Measurements from ENCODE around the gene GPR37. TPM values are rescaled to one million over a fixed set of nuclear protein-coding genes. Genes with fewer than 3 reads are reported as not detected.

GPR37 gene
- total RNA-seq, 1 donor from 2014 or later = not detected

DNA sequence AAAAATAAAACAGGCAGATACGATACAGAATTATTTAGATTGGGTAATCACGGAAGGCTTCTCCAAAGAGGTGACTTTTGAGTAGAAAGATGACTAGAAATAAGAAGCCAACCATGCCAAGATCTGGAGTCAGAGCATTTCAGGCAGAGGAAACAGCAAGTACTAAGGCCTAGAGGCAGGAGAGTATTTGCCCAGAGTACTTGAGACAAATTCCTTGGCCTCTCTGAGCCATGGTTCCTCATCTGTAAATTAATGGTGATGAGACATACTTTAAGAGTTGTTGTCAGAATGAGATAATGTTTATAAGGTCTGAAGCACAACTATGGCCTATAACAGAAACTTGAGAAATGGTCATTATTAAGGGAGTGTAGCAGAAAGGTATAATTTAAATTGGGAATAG lies 15.8 kb upstream of the GPR37 start:
- intact Hi-C loops (cut with micrococcal nuclease) = loop anchor here (10.0 kb wide), 1 partner anchor 627 kb away; no protein-coding TSS in a partner anchor

DNA sequence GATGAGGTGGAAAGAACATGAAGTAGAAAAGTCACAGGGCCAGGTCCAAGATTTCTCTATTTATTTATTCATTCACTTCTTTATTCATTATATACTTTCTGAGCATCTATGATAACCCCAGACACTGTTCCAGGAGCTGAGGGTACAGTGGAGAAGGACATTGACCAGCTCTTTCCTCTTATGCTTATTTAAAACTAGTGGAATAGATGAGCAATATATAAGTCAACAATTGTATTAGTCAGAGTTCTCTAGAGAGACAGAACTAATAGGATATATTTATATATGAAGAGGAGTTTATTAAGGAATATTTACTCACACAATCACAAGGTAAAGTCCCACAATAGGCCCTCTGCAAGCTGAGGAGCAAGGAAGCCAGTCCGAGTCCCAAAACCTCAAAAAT lies 15.0 kb upstream of the GPR37 start:
- intact Hi-C loops (cut with micrococcal nuclease) = loop anchor here (10.0 kb wide), 1 partner anchor 626 kb away; no protein-coding TSS in a partner anchor

GRCh38 chr7:124780056-124780455 lies 14.5 kb upstream of the GPR37 start:
- intact Hi-C loops (cut with micrococcal nuclease) = loop anchor here (10.0 kb wide), 1 partner anchor 625 kb away; no protein-coding TSS in a partner anchor

DNA sequence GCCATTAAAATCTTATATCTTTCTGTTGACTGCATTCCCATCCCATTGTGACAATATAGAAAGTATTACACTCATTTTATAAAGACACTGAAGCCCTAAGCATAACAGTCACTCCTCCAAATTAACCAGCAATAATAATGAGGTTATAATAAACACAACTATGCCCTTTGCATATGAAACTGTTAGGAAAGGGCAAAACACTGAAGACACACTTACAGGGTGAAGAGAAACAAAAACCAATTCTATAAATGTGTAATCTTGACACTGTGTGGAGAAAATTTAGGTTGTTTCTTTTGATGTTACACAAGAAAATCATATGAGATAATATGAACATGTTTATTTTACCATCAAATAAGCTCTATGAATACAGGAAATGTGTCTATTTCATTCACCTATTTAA lies 14.0 kb upstream of the GPR37 start:
- intact Hi-C loops (cut with micrococcal nuclease) = loop anchor here (10.0 kb wide), 1 partner anchor 625 kb away; no protein-coding TSS in a partner anchor

DNA sequence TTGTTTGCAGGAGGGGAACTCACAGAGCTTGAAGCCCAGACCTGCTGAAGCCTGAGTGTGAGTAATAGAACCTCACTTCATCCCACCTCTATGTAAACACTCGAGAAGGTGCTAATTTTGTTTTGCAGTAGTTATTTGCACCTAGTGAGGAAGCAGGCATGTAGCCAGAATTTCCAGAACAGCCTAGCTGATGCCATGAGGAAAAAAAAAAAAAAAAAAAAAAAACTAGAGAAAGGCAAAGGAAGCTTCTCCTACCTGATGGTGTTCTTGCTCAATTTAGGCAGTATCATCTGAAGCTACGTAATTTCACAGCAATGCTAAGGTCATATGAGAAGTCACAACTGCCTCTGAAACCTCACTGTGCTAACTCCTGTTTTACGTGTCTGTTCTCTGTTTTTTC lies 13.6 kb upstream of the GPR37 start:
- intact Hi-C loops (cut with micrococcal nuclease) = no loop called here

GRCh38 chr7:124777268-124777667 lies 11.7 kb upstream of the GPR37 start:
- intact Hi-C loops (cut with micrococcal nuclease) = no loop called here

DNA sequence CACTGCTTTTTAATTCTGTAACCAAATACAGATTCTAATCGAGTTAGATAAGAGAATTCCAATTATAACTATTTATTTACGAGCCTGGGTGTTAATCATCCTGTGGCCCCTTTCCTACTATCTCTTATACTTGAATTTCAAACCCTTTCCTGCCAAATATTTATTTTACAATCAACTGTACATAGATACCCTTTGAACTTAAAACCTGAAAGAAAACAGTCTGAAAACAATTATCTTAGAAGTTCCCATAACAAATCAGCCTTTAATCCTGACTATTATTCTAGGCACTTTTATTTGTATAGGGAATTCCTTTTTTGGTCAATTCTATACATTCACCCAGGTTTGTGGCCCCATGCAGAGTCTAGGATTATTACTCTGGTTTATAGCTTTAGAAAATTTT lies 10.6 kb upstream of the GPR37 start:
- intact Hi-C loops (cut with micrococcal nuclease) = no loop called here

GRCh38 chr7:124775422-124775821 lies 9.8 kb upstream of the GPR37 start:
- intact Hi-C loops (cut with micrococcal nuclease) = no loop called here

DNA sequence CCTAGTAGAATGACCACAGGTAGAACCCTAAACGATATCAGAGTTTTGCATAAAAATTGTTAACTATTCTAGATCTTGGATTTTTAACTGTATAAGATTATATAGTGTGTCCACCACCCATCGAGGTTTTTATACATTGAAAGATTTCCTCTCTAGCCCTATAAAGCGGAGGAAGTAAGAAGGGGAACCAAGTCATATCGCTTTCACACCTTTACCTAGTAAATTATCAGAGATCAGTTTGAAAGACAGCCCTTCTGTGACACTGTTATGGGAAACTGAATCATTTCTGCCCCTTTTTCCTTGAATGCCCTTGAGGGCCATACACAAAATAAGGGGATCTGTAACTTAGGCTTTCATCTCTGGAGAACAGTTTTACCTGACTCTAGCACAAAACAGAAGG lies 8.3 kb upstream of the GPR37 start:
- intact Hi-C loops (cut with micrococcal nuclease) = no loop called here

- intact Hi-C loops (cut with micrococcal nuclease) = no loop called here
Observed at GRCh38 chr7:124773339-124773738, 7.7 kb upstream of the GPR37 start.

DNA sequence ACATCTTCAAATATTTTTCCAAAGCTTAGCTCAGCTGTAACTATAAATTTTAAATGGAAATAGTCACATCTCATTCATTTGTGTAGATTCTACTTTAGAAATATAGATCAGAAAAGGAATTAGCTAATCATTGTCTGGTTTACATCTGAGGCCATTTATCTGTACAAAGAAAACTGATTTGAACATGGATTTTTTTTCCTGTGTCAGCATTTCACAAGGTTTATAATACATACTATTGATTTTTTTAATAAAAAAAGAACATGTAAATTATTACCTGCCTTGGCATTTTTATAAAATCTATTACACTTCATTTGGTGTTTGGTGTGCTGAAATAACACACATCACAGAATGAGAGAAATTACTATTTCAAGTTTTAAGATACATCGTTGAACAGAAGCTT lies 3.5 kb upstream of the GPR37 start:
- intact Hi-C loops (cut with micrococcal nuclease) = no loop called here

DNA sequence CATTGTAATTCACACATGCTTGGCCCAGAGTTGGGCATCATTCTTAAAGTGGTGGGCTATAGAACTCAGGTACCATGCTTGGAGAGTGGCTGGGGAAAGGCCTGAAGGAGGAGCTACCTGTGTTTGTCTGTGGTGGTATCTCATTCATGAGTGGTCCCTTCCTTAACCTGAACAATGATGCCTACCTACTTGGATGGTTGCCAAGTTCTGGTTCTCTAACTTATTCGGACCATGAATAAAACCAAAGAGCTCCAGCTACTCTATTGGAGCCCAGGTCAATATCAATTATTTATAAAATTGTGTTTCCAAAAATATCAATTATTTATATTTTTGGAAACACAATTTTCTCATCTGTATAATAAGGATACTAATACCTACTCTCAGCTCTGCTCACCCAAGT lies 2.9 kb upstream of the GPR37 start:
- intact Hi-C loops (cut with micrococcal nuclease) = no loop called here

DNA sequence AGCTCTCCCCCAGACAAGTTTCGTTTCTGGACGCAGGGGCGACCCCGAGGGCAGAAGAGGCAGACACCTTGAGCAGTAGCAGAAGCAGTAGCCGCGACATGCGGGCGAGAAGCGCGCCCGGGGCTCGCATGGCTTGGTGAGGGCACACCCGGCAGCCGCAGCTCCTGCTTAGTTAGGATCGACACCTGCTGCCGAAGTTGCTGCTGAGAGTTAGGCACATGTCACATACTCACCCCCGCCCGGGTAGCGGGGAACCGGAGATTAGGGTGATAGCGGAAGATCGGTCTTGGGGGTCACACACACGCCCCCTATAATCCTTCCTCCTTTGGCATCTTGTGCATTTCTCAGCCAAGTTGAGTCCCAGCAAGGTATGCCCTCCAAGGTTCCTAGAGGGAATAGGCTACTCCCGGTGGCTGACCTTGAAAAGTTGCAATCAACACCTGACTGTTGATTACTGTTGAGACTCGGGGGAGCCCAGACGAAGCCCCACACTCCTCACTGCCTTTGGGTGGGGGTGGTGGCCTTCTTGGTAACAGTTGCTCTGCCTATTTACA lies 668 bp downstream of the GPR37 start:
- intact Hi-C loops (cut with micrococcal nuclease) = no loop called here

DNA sequence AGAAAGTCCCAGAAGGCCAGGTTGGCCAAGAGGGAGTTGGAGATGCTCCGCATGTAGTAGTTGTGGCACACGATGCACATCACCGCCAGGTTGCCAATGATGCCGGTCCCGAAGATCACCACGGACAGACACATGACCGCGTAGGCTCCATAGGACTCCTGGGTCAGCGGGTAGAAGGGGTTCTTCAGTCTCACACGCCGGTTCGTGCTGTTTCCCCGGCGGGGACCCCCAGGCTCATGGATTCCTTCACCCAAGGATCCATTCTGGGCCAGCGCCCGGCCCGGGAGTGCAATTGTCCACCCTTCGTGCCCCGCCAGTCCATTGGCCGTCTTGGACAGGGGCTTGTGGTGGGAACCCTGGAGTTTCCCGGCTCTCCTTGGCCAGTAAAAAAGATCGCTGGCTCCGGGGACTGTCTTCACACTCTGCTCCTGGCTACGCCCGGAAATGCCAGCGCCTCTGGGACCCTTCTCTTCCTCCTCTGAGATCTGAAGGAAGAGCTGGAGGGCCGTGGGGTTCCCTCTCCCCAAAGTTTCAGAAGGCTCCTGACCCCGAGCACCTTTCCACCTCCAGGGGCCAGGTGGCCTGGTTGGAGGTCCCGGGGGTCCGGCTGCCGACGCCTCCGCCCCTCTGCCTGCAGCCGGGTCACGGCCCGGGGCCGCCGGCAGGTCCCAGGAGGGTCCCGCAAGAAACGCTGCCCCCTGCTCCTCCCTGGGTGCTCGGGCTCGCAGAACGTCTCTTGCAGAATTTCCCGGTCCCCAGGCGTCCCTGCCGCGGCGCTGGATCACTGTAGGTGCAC lies 1.3 kb downstream of the GPR37 start:
- intact Hi-C loops (cut with micrococcal nuclease) = no loop called here

GRCh38 chr7:124762611-124763143 lies 2.9 kb downstream of the GPR37 start:
- intact Hi-C loops (cut with micrococcal nuclease) = no loop called here

DNA sequence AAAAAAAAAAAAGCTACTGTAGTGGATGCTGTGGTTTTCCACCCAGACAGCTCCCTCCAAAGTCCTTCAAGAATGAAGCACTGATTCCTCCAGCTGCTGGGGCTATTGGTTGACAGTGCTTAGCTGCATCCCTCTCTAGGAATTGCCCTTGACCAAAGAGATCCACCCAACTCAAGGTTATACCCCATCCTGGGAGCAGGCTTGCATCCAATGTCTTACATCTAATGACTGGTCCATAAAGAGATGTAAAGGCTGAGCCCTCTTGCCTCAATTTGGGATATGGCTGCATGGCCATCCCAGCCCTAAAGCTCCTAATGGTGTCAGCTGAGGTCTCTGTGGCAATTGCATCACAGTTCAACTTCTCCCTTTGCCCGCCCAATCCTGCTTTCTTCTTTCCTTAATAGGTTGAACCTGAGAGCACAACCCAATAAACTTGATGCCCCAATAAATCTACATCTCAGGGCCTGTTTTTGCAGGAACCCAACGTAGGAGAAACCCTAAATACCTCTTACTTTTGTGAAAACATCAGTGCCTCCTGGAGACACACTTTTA lies 4.4 kb downstream of the GPR37 start:
- intact Hi-C loops (cut with micrococcal nuclease) = no loop called here

DNA sequence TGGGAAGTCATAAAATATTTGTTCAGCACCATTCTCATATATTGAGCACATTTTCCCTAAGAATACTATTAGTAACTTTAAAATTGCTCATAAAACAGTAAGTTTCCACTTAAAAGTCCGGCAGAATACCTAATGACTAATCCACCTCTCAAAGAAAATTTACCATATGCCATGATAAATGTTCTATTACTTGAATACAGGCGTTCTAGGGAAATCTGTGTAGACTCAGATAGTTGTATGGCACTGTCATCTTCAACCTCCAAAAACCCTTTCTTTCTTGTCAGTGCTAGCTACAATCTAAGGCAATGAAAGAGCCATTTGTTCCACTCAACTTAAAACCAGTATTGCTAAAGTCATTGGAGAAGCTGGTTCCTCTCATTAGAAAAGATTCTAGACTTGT lies 7.3 kb downstream of the GPR37 start:
- intact Hi-C loops (cut with micrococcal nuclease) = no loop called here

DNA sequence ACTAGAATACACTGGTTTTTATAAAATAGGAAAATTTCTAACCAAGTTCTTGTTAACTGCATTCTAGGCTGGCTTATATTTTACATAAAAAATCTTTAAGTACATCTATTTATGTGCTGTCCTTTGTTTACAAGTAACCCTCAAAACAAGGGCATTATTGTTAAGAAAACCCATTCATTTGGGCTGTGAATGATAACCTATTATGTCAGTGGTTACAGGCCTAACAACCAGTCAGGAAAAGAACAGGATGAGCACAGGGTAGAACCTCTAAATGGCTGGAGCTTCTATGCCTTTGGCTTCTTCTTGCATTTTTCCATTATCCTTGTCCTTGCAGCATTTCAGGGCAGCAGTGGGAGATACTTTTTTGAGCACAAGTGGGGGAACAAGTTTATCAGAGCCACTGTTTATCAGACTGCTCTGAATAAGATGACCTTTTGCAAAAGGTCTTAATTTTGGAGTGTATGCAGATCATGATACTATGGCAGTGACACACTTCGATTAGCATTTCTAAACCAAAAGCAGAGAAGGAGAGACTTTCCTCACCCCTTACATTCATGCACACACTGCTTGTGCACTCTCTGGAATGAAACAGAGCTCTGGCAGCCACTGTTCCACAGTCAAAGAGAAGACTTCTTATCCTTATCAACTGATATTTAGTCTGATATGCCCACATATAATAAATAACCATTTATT lies 10.9 kb downstream of the GPR37 start:
- intact Hi-C loops (cut with micrococcal nuclease) = no loop called here

DNA sequence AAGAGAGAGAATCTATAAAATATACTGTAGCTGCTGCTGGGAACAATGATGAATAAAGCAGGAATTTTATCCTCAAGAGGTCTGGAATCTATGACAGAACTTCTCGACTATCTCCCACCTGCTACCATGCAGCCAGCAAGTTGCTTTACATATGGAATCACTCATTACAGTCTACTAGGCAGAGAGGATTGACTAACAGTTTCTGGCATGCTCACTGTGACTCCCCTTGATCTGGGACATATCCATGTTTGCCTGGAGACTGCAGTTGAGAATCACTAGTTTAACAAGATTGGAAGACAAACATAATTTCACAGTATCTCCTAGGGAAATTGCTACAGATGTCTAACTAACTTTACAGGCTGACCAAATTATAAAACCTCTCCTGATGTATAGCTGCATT lies 13.3 kb downstream of the GPR37 start:
- intact Hi-C loops (cut with micrococcal nuclease) = no loop called here

- intact Hi-C loops (cut with micrococcal nuclease) = no loop called here
Observed at GRCh38 chr7:124751027-124751426, 14.6 kb downstream of the GPR37 start.

- intact Hi-C loops (cut with micrococcal nuclease) = no loop called here
Observed at GRCh38 chr7:124747072-124747471, 18.5 kb downstream of the GPR37 start.

DNA sequence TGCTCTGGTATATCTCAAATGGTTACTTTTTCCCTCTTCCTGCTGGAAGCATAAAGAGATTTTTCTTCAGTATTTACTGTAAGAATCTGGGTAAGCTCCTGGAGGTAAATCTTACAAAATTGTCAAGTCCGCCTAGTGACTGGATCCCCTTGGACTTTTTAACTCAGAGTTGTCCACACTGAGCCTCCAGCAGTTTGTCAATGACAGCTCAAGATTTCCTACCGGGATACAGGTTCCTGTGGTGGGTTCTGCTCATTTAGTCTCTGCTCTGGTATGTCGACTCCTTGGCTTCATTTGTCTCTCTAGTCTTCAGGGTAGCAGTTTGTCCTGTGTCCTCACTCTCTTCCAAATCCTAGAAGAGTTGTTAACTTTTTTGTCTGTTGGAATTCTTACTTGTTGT lies 27.0 kb downstream of the GPR37 start:
- intact Hi-C loops (cut with micrococcal nuclease) = no loop called here

All from T-helper 2 cell treated with Interferon-gamma antibody and Interleukin-4, amounts not matched to agents 100 ng/mL and 5 ng/mL, for 36 hours (primary cell).